Measurements from ENCODE around the gene FAIM2. TPM values are rescaled to one million over a fixed set of nuclear protein-coding genes. Genes with fewer than 3 reads are reported as not detected.
"Not testable (repeated sequence)": the region's sequence is repeated elsewhere in the genome, so short reads cannot be mapped to it uniquely, and the experiment has no call there.

FAIM2 gene
- total RNA-seq, 2 experiments from 2014 or later, result 0.05 to 0.06 TPM

- H3K27me3 Mint-ChIP-seq, result peaks cover 9% of the 10 kb centered on the region
- CTCF ChIA-PET, result interaction anchor here (1.2 to 1.5 kb wide), 4 partner anchors 11 to 102 kb away, joined by 3 to 9 read pairs (median 4); no protein-coding TSS in a partner anchor
- H3K4me3 Mint-ChIP-seq, result no peak overlapping the region
- DNase-seq (peak; percentile 28), ATAC-seq (no peak)
- no peaks in the 10 kb centered on the region for H3K9me3 Mint-ChIP-seq (ENCODE audit: low read depth)
- H3K36me3 Mint-ChIP-seq, result no peaks in the 10 kb centered on the region
- H3K27ac Mint-ChIP-seq, result no peak overlapping the region
- no peaks in the 10 kb centered on the region for H3K4me1 Mint-ChIP-seq
Observed at GRCh38 chr12:49865109-49865781, 38.5 kb downstream of the FAIM2 start.

DNA sequence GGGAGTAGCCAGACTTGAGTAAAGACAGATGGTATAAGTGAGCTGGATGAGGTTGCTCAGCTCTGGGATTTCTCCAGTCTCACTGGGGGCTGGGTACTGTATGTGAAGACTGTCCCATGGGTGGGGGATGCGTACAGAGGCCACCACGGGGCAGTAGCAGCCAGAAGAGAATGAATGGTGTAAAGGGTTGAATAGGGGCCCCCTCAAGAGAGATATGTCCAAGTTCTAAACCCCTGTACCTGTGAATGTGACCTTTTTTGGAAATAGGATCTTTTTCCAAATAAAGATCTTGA lies 39.0 kb downstream of the FAIM2 start:
- CTCF ChIA-PET, result interaction anchor here (0.9 to 1.5 kb wide), 4 partner anchors 10 to 102 kb away, joined by 3 to 9 read pairs (median 4); partner anchors contain the start of gene BCDIN3D
- Mint-ChIP-seq H3K4me3 (no peak overlapping the region), H3K36me3 (no peaks in the 10 kb centered on the region), H3K27ac (no peak overlapping the region), H3K4me1 (no peaks in the 10 kb centered on the region), H3K27me3 (peaks cover 9% of the 10 kb centered on the region), H3K9me3 (ENCODE audit: low read depth) (peaks cover 1% of the 10 kb centered on the region)
- DNase-seq, result peak; percentile 38
- ATAC-seq, result no peak

DNA sequence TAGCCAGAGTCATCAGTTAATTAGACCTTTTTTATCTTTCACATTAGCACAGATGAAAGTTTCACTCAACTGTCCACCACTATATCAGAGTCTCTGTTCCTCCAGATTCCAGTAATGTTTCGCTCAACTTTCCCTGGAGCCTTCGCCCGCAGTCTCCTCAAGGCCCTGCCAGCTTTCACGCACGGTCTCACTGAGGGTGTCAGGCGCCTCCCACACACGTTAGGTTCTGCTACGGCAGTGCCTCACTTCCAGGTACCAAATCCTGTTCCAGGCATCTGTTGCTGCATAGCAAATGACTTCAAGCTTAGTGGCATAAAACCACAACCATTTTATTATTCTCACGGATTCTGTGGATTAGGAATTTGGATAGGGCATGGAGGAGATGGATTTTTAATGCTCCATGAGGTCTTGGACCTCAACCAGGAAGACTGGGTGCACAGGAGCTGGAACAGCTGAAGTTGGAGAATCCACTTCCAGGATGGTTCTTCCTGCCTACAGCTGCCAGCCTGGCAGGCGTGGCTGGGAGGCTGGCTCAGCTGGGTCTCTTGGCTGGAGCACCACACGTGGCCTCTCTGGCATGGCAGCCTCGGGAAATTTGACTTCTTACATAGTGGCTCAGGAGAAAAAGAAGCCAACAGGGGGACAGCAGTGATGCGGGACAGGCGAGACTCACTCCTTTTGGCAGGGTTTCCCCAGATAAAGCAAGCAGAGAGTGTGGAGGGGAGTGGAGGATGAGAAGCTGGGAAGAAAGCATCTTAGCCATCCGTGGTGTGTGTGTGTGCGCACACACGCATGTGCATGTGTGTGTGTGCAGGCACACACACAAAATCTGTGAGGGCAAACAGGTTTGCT lies 39.5 kb downstream of the FAIM2 start:
- no peak for ATAC-seq
- Mint-ChIP-seq H3K27me3 (peaks cover 9% of the 10 kb centered on the region), H3K36me3 (no peaks in the 10 kb centered on the region), H3K4me1 (no peaks in the 10 kb centered on the region), H3K4me3 (no peak overlapping the region), H3K27ac (no peak overlapping the region), H3K9me3 (ENCODE audit: low read depth) (peaks cover 2% of the 10 kb centered on the region)
- CTCF ChIA-PET, result interaction anchor here (0.9 to 1.5 kb wide), 5 partner anchors 9 to 123 kb away, joined by 3 to 9 read pairs (median 3); partner anchors contain the start of genes BCDIN3D and TMBIM6
- peak; percentile 36 for DNase-seq

- H3K9me3 Mint-ChIP-seq (ENCODE audit: low read depth); CTCF ChIA-PET; H3K27ac Mint-ChIP-seq; ATAC-seq; H3K4me3 Mint-ChIP-seq; H3K36me3 Mint-ChIP-seq; DNase-seq; H3K4me1 Mint-ChIP-seq: not testable (repeated sequence)
- peaks cover 17% of the 10 kb centered on the region for H3K27me3 Mint-ChIP-seq
Observed at GRCh38 chr12:49860921-49861320, 42.8 kb downstream of the FAIM2 start.

DNA sequence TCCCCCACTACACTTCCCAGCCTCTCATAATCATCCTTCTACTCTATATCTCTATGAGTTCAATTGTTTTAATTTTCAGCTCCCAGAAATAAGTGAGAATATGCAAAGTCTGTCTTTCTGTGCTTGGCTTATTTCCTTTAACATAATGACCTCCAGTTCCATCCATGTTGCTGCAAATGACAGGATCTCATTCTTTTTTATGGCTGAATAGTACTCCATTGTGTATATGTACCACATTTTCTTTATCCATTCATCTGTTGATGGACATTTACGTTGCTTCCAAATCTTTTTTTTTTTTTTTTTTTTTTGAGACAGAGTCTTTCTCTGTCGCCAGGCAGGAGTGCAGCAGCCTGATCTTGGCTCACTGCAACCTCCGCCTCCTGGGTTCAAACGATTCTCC lies 47.8 kb downstream of the FAIM2 start:
- H3K4me3 Mint-ChIP-seq; ATAC-seq; H3K36me3 Mint-ChIP-seq; H3K4me1 Mint-ChIP-seq; H3K27ac Mint-ChIP-seq; H3K9me3 Mint-ChIP-seq (ENCODE audit: low read depth); DNase-seq: not testable (repeated sequence)
- peaks cover 28% of the 10 kb centered on the region for H3K27me3 Mint-ChIP-seq
- CTCF ChIA-PET, result interaction anchor here (1.3 kb wide), 2 partner anchors 11 to 90 kb away, joined by 3 read pairs; no protein-coding TSS in a partner anchor

DNA sequence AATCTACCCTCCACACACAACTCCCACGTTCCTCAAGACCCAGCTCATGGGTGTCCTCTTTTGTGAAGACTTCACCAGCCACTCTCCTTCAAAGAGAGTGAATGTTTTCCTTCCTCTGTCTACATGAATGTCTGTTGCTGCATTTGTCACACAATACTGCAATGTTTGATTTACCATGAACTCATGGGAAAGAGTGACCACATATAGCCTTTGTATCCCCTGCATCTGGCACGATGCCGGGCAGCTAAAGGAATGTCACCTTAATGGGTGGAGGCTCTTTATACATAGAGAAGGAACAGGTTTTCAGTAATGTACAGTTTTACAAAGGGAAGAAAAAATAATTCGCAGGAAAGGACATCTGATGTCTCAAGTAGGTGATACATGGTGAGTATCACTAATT lies 48.7 kb downstream of the FAIM2 start:
- Mint-ChIP-seq H3K27me3 (peaks cover 33% of the 10 kb centered on the region), H3K27ac (no peak overlapping the region), H3K9me3 (ENCODE audit: low read depth) (peaks cover 2% of the 10 kb centered on the region), H3K36me3 (no peaks in the 10 kb centered on the region), H3K4me1 (peaks cover 5% of the 10 kb centered on the region), H3K4me3 (no peak overlapping the region)
- ATAC-seq, result no peak
- DNase-seq, result no peak
- CTCF ChIA-PET, result interaction anchor here (0.8 to 1.4 kb wide), 4 partner anchors 10 to 91 kb away, joined by 3 to 4 read pairs (median 3); no protein-coding TSS in a partner anchor

DNA sequence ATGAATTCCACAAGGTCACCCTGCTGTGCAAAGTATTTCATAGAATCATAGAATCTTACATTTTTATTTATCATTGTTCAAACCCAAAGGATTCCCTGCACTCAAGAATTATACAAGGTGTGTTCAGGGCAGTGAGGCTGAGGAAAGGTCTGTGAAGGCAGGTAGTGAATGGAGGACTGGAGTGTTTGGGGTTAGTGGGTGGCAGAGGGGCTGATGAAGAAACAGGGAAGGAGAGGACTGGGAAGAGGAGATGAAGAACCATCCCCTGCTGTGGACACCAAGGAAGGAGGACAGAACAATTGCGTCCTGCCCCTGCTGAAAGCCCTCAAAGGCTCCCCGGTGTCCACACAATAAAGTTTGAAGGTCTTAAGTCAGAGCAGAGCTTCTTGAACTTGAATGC lies 50.0 kb downstream of the FAIM2 start:
- H3K27ac Mint-ChIP-seq, result no peak overlapping the region
- CTCF ChIA-PET, result no interaction called here
- peaks cover 5% of the 10 kb centered on the region for H3K4me1 Mint-ChIP-seq
- ATAC-seq (no peak), DNase-seq (no peak)
- H3K27me3 Mint-ChIP-seq, result peaks cover 41% of the 10 kb centered on the region
- H3K36me3 Mint-ChIP-seq, result no peaks in the 10 kb centered on the region
- no peak overlapping the region for H3K4me3 Mint-ChIP-seq
- no peaks in the 10 kb centered on the region for H3K9me3 Mint-ChIP-seq (ENCODE audit: low read depth)

DNA sequence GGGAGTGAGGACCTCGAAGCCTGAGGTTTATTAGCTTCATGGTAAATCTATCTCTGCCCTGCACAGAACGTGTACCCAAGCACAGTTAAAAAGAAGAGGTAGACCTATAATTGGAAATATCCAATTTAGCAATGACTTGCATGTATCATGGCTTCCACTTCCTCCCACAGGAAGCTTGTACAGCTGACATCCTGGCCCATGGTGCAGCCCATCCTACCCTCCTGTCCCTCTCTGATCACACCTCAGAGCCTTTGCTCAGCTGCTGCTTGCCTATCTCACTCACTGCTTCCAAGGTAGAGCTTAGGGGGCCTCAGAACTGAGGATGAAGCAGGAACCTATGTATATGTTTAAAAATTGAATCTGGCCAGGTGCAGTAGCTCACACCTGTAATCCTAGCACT lies 56.5 kb downstream of the FAIM2 start:
- ATAC-seq, result no peak
- DNase-seq, result peak; percentile 56
- Mint-ChIP-seq H3K27me3 (peaks cover 31% of the 10 kb centered on the region), H3K36me3 (peaks cover 2% of the 10 kb centered on the region), H3K4me3 (no peak overlapping the region), H3K4me1 (peaks cover 28% of the 10 kb centered on the region), H3K27ac (peak overlapping the region; percentile 64), H3K9me3 (ENCODE audit: low read depth) (no peaks in the 10 kb centered on the region)
- CTCF ChIA-PET, result interaction anchor here (0.6 to 3.6 kb wide), 9 partner anchors 8 to 471 kb away, joined by 3 to 18 read pairs (median 4); partner anchors contain the start of gene TMBIM6

DNA sequence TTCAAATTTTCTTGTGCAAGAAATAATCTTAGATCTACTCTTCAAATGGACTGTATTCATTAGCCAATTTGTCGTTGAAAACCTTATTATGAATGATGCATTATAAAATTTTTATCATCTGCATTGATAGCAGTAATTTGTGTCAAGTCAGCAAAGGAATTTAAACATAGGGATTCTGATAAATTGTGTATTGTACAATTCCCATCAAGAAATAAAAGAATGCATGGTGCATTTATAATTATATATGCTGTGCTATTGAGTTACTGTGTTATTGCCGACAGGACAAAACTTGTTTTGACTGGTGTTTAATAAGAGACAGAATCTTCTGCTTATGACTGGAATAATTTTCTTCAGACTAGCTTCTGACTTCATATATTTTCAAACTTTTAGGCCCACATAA lies 57.7 kb downstream of the FAIM2 start:
- no peak for ATAC-seq
- CTCF ChIA-PET, result interaction anchor here (0.7 to 3.6 kb wide), 6 partner anchors 13 to 222 kb away, joined by 3 to 18 read pairs (median 4); partner anchors contain the start of gene PRPF40B
- Mint-ChIP-seq H3K27me3 (peaks cover 20% of the 10 kb centered on the region), H3K9me3 (ENCODE audit: low read depth) (no peaks in the 10 kb centered on the region), H3K4me1 (peaks cover 38% of the 10 kb centered on the region), H3K36me3 (peaks cover 4% of the 10 kb centered on the region), H3K4me3 (no peak overlapping the region), H3K27ac (no peak overlapping the region)
- DNase-seq, result no peak

DNA sequence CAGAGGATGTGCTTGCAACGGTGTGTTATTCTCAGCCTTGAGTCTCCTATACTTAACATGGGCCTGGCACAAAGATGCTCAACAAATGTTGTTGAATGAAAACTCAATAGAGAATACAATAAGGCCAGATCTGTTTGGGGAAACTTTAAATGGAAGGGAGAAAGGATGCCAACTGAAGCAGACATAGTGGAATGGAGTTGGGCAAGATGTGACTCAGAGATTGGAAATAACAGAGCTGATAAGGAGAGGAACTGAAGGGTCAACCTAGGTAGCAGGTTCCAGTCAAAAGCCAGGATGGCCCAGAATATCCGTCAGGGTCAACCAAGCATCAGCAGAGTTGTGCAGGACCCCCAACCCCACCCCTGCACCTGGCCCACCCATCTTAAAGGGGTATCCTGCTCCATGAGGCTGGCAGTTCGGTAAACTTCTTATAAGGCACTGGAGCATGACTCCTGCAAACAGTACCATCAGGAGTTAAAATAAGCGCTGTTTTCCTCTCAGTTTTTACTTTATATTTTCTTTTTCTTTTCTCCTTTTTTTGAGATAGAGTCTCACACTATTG lies 59.7 kb downstream of the FAIM2 start:
- Mint-ChIP-seq H3K4me3 (peak overlapping the region; percentile 2), H3K27me3 (peaks cover 9% of the 10 kb centered on the region), H3K9me3 (ENCODE audit: low read depth) (no peaks in the 10 kb centered on the region), H3K27ac (no peak overlapping the region), H3K36me3 (peaks cover 4% of the 10 kb centered on the region), H3K4me1 (peaks cover 37% of the 10 kb centered on the region)
- CTCF ChIA-PET, result interaction anchor here (0.6 to 2.3 kb wide), 5 partner anchors 23 to 212 kb away, joined by 3 to 10 read pairs (median 3); partner anchors contain the start of gene TMBIM6
- DNase-seq, result no peak
- ATAC-seq, result no peak

DNA sequence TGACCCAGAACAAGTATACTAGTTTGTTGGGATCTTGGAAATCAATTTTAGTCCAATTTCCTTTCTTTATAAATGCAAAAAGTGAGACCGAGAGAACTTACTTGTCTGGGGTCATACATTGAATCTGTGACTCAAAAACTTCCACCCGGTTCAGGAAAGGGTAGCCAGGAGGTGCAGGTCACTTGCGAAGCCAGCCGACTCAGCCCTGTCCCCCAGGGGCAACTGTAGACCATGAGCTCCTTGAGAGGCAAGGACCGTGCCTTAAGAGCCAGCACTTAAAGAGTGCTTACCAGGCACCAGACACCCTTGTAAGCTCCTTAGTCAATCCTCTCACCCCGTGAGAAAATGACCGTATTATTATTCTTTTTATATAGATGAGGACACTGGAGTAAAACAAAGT lies 60.3 kb downstream of the FAIM2 start:
- H3K9me3 Mint-ChIP-seq (ENCODE audit: low read depth), result no peaks in the 10 kb centered on the region
- peak overlapping the region; percentile 90 for H3K27ac Mint-ChIP-seq
- CTCF ChIA-PET, result interaction anchor here (0.6 to 2.3 kb wide), 8 partner anchors 11 to 227 kb away, joined by 3 to 10 read pairs (median 3); partner anchors contain the start of gene TMBIM6
- peak overlapping the region; percentile 91 for H3K4me3 Mint-ChIP-seq
- ATAC-seq, result no peak
- peaks cover 37% of the 10 kb centered on the region for H3K4me1 Mint-ChIP-seq
- H3K36me3 Mint-ChIP-seq, result peaks cover 4% of the 10 kb centered on the region
- no peak for DNase-seq
- H3K27me3 Mint-ChIP-seq, result peaks cover 4% of the 10 kb centered on the region

GRCh38 chr12:49842519-49843352 lies 61.0 kb downstream of the FAIM2 start, which contains the start of gene BCDIN3D:
Gene BCDIN3D (minus strand): TSS chr12:49843106. CDS start chr12:49843087, 19 bp downstream.
- peak; percentile 94 for DNase-seq
- H3K9me3 Mint-ChIP-seq (ENCODE audit: low read depth), result no peaks in the 10 kb centered on the region
- H3K4me3 Mint-ChIP-seq, result peak within 1 kb of the TSS; percentile 91
- no peaks in the 10 kb centered on the region for H3K27me3 Mint-ChIP-seq
- peak; percentile 96 for ATAC-seq
- CTCF ChIA-PET, result interaction anchor here (0.7 to 2.6 kb wide), 10 partner anchors 10 to 228 kb away, joined by 3 to 10 read pairs (median 4); partner anchors contain the start of genes NCKAP5L and TMBIM6
- peak within 1 kb of the TSS; percentile 90 for H3K27ac Mint-ChIP-seq
- peaks cover 4% of the 10 kb centered on the region for H3K36me3 Mint-ChIP-seq
- H3K4me1 Mint-ChIP-seq, result peaks cover 37% of the 10 kb centered on the region
